Kidney epithelial cell (primary cell): ENCODE measurements around the gene UBAC2. TPM values are rescaled to one million over a fixed set of nuclear protein-coding genes. Genes with fewer than 3 reads are reported as not detected.

Experiments
- DNase-seq: peaks from one replicate; pipeline ENCODE4 v3.0.0-alpha.2; 2010; ENCODE audit warnings: low read depth
- H3K27me3 ChIP-seq: 2 replicates; pipeline ENCODE4 v1.6.0; 2011; ENCODE audit warnings: low read length; ENCODE audit not compliant: control insufficient read depth, insufficient read depth
- H3K36me3 ChIP-seq: 2 replicates; pipeline ENCODE4 v1.5.1; 2011; ENCODE audit warnings: low read length; ENCODE audit not compliant: control insufficient read depth, insufficient read depth
- H3K4me3 ChIP-seq: 2 replicates; pipeline ENCODE4 v1.5.1; 2011; ENCODE audit warnings: low read depth, mild to moderate bottlenecking, control low read depth, low read length
- CTCF ChIP-seq: IDR thresholded peaks from 2 replicates; pipeline ENCODE4 v1.5.1; 2011; ENCODE audit warnings: mild to moderate bottlenecking, moderate library complexity, low read length, control low read depth, inconsistent platforms; ENCODE audit not compliant: insufficient read depth, poor library complexity, severe bottlenecking
- total RNA-seq: library from RNA; depleted of rRNA; stranded (reverse); fragments of >200 nt; gene quantifications from 2 replicates; pipeline ENCODE4 v1.2.3, GENCODE V29; 2015

Gene UBAC2
- total RNA-seq, 1 donor from 2014 or later = 83.6 TPM

GRCh38 chr13:99356012-99356261, 155.3 kb downstream of the UBAC2 start:
- H3K36me3 ChIP-seq = no peaks in the 10 kb centered on the region
- H3K27me3 ChIP-seq = no peaks in the 10 kb centered on the region
- H3K4me3 ChIP-seq = no peak overlapping the region

GRCh38 chr13:99356262-99357091, 155.8 kb downstream of the UBAC2 start:
- H3K27me3 ChIP-seq = no peaks in the 10 kb centered on the region
- TF ChIP-seq CTCF = no peak
- H3K36me3 ChIP-seq = no peaks in the 10 kb centered on the region
- DNase-seq = peak; percentile 59
- H3K4me3 ChIP-seq = no peak overlapping the region

More at GRCh38 chr13:99356012-99356261, 155.3 kb downstream of the UBAC2 start:
- TF ChIP-seq CTCF = no peak
- DNase-seq = no peak

- Histone ChIP-seq H3K4me3 (no peak overlapping the region), H3K36me3 (no peaks in the 10 kb centered on the region), H3K27me3 (no peaks in the 10 kb centered on the region)
- TF ChIP-seq CTCF = no peak
- no peak for DNase-seq
Measured at GRCh38 chr13:99357131-99357596, 156.5 kb downstream of the UBAC2 start.

- Histone ChIP-seq H3K4me3 (no peak overlapping the region), H3K36me3 (no peaks in the 10 kb centered on the region), H3K27me3 (no peaks in the 10 kb centered on the region)
- DNase-seq = no peak
- no peak for TF ChIP-seq CTCF
Measured at GRCh38 chr13:99357941-99358340, 157.3 kb downstream of the UBAC2 start.

- no peaks in the 10 kb centered on the region for H3K36me3 ChIP-seq
- no peaks in the 10 kb centered on the region for H3K27me3 ChIP-seq
- TF ChIP-seq CTCF = no peak
- H3K4me3 ChIP-seq = no peak overlapping the region
- no peak for DNase-seq
Measured at GRCh38 chr13:99359528-99359927, 158.9 kb downstream of the UBAC2 start.

GRCh38 chr13:99360696-99361095, 160.0 kb downstream of the UBAC2 start:
- no peak for DNase-seq
- Histone ChIP-seq H3K36me3 (no peaks in the 10 kb centered on the region), H3K4me3 (no peak overlapping the region), H3K27me3 (no peaks in the 10 kb centered on the region)
- no peak for TF ChIP-seq CTCF
